SU-DHL-6 (cell line): ENCODE results near the gene EWSR1.

ENCODE experiments used
- H2AFZ ChIP-seq: fragments of 200-600 bp; sonication (generic); 2 replicates; pipeline ENCODE4 v1.6.1; 2014; ENCODE audit warnings: low read depth, mild to moderate bottlenecking, moderate library complexity, mixed read lengths, antibody characterized with exemption, low read length; ENCODE audit not compliant: severe bottlenecking
- H3F3A ChIP-seq: fragments of 200-600 bp; shearing (Covaris generic); 2 replicates; pipeline ENCODE4 v1.6.0; 2016; ENCODE audit warnings: antibody characterized with exemption, mild to moderate bottlenecking; ENCODE audit not compliant: insufficient read depth
- H3K27ac ChIP-seq: fragments of 200-600 bp; sonication (generic); 2 replicates; pipeline ENCODE4 v1.5.1; 2016; ENCODE audit warnings: low read depth, mild to moderate bottlenecking, low read length, moderate library complexity, mixed read lengths
- H3K27me3 ChIP-seq: fragments of 200-600 bp; sonication (generic), shearing (Covaris generic); 2 replicates; pipeline ENCODE4 v1.6.0; 2014; ENCODE audit warnings: mild to moderate bottlenecking, low read length
- H3K36me3 ChIP-seq: fragments of 200-600 bp; sonication (generic); 2 replicates; pipeline ENCODE4 v1.6.1; 2014; ENCODE audit warnings: mild to moderate bottlenecking, low read length, mixed read lengths
- H3K4me2 ChIP-seq: fragments of 300-600, 200-600 bp; shearing (Covaris generic), sonication (generic); 2 replicates; pipeline ENCODE4 v1.6.0; 2014; ENCODE audit warnings: low read length, low read depth, mild to moderate bottlenecking; ENCODE audit not compliant: poor library complexity, severe bottlenecking
- H3K4me3 ChIP-seq: fragments of 200-600 bp; sonication (generic); 2 replicates; pipeline ENCODE4 v1.5.1; 2014; ENCODE audit warnings: antibody characterized with exemption, low read length, mild to moderate bottlenecking, mixed read lengths; ENCODE audit not compliant: insufficient read depth, poor library complexity, severe bottlenecking
- H3K79me2 ChIP-seq: fragments of 200-600 bp; sonication (generic); 2 replicates; pipeline ENCODE4 v1.6.1; 2014; ENCODE audit warnings: mild to moderate bottlenecking, low read length, moderate library complexity; ENCODE audit not compliant: insufficient read depth
- H3K9ac ChIP-seq: fragments of 200-600 bp; sonication (generic); 2 replicates; pipeline ENCODE4 v1.7.0; 2014; ENCODE audit warnings: mild to moderate bottlenecking, low read length
- H3K9me2 ChIP-seq: fragments of 200-600 bp; sonication (generic); replicated peaks from 2 replicates; pipeline ENCODE4 v1.6.1; 2014; ENCODE audit warnings: low read length; ENCODE audit not compliant: insufficient read depth
- H3K9me3 ChIP-seq: fragments of 200-600 bp; sonication (generic); 2 replicates; pipeline ENCODE4 v1.6.1; 2014; ENCODE audit warnings: low read length, mixed read lengths; ENCODE audit not compliant: insufficient read depth
- H4K20me1 ChIP-seq: fragments of 200-600 bp; sonication (generic); 2 replicates; pipeline ENCODE4 v1.6.1; 2014; ENCODE audit warnings: low read depth, mild to moderate bottlenecking, antibody characterized with exemption, low read length, moderate library complexity, mixed read lengths
- EZH2phosphoT487 ChIP-seq: fragments of 200-600 bp; sonication (generic), shearing (Covaris generic); conservative IDR thresholded peaks from 2 replicates; pipeline ENCODE4 v1.6.1; 2018; ENCODE audit warnings: mild to moderate bottlenecking, antibody characterized with exemption, low read length, moderate library complexity, mixed read lengths
- TF ChIP-seq, protein P1 (sequence below): fragments of 200-600 bp; sonication (generic); IDR thresholded peaks from one replicate; pipeline ENCODE4 v1.5.1; 2017; ENCODE audit warnings: antibody characterized with exemption, mild to moderate bottlenecking, low read length, moderate library complexity; ENCODE audit not compliant: insufficient read depth, poor library complexity, severe bottlenecking

Gene EWSR1

GRCh38 chr22:29265929-29266328 lies 2.1 kb upstream of the EWSR1 start:
- no peak for TF ChIP-seq EZH2phosphoT487
- TF ChIP-seq, protein P1, sequence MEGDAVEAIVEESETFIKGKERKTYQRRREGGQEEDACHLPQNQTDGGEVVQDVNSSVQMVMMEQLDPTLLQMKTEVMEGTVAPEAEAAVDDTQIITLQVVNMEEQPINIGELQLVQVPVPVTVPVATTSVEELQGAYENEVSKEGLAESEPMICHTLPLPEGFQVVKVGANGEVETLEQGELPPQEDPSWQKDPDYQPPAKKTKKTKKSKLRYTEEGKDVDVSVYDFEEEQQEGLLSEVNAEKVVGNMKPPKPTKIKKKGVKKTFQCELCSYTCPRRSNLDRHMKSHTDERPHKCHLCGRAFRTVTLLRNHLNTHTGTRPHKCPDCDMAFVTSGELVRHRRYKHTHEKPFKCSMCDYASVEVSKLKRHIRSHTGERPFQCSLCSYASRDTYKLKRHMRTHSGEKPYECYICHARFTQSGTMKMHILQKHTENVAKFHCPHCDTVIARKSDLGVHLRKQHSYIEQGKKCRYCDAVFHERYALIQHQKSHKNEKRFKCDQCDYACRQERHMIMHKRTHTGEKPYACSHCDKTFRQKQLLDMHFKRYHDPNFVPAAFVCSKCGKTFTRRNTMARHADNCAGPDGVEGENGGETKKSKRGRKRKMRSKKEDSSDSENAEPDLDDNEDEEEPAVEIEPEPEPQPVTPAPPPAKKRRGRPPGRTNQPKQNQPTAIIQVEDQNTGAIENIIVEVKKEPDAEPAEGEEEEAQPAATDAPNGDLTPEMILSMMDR = no peak
- Histone ChIP-seq H3K4me2 (peak overlapping the region; percentile 95), H3K79me2 (peaks cover 42% of the 10 kb centered on the region), H3K9me2 (no peaks in the 10 kb centered on the region), H3K9me3 (no peaks in the 10 kb centered on the region), H3F3A (no peaks in the 10 kb centered on the region), H3K9ac (no peak overlapping the region), H3K27ac (no peak overlapping the region), H3K27me3 (no peaks in the 10 kb centered on the region), H3K36me3 (0 out of 2 replicates have a peak, but pooled peaks cover 9% of the 10 kb centered on the region), H4K20me1 (peaks cover 19% of the 10 kb centered on the region), H2AFZ (no peak overlapping the region), H3K4me3 (no peak overlapping the region)

- Histone ChIP-seq H3K27me3 (no peaks in the 10 kb centered on the region), H2AFZ (peak overlapping the region; percentile 47), H3K4me2 (peak overlapping the region; percentile 95), H3K27ac (peak overlapping the region; percentile 81), H3F3A (no peaks in the 10 kb centered on the region), H3K36me3 (peaks cover 18% of the 10 kb centered on the region; the same call in 1 of the 2 replicates), H3K79me2 (peaks cover 51% of the 10 kb centered on the region), H3K9me2 (no peaks in the 10 kb centered on the region), H3K4me3 (peak overlapping the region; percentile 92), H3K9me3 (no peaks in the 10 kb centered on the region), H4K20me1 (peaks cover 27% of the 10 kb centered on the region), H3K9ac (peak overlapping the region; percentile 98)
- TF ChIP-seq, protein P1 = no peak
- no peak for TF ChIP-seq EZH2phosphoT487
These were observed 1.3 kb upstream of the EWSR1 start for GRCh38 chr22:29266564-29267461.

DNA sequence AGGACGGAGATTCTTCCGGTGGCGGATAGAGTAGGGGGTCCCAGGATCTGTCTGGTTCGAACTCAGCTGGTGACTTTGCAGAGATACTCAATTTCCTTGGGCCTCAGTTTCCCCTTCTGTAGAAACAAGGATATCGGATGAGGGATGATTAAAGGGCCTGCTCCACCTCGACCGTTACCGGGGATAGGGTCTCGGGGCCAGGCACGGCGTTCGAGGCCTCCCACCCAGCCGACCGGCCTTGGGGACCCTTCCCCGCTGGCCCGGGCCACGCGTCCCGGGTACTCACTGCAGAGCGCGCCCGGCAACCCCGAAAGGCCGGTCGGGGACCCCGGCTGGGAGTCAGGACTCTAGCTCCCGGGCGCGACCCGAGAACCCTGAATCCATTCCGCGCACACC lies 608 bp upstream of the EWSR1 start:
- H3K36me3 ChIP-seq = peaks cover 24% of the 10 kb centered on the region; the same call in 1 of the 2 replicates
- no peaks in the 10 kb centered on the region for H3K27me3 ChIP-seq
- peaks cover 34% of the 10 kb centered on the region for H4K20me1 ChIP-seq
- TF ChIP-seq, protein P1 = no peak
- TF ChIP-seq EZH2phosphoT487 = no peak
- H3K4me3 ChIP-seq = peak overlapping the region; percentile 92
- peak overlapping the region; percentile 81 for H3K27ac ChIP-seq
- H3F3A ChIP-seq = no peaks in the 10 kb centered on the region
- peaks cover 57% of the 10 kb centered on the region for H3K79me2 ChIP-seq
- no peaks in the 10 kb centered on the region for H3K9me3 ChIP-seq
- no peaks in the 10 kb centered on the region for H3K9me2 ChIP-seq
- H3K9ac ChIP-seq = peak overlapping the region; percentile 98
- peak overlapping the region; percentile 47 for H2AFZ ChIP-seq
- peak overlapping the region; percentile 95 for H3K4me2 ChIP-seq
